Stimulated activated naive CD8-positive, alpha-beta T cell treated with anti-CD3 and anti-CD28 coated beads, Interleukin-15, Interleukin-2, amounts not matched to agents 100 ng/mL and 50 ng/mL, for 24 hours (primary cell): ENCODE measurements around the gene FLRT1.
A peak's percentile ranks its signal among the peaks of the same experiment; 100 is the strongest.

Experiments
- H3K27ac Mint-ChIP-seq: one replicate; pipeline ENCODE4 v1.8.0; 2021; ENCODE audit warnings: mild to moderate bottlenecking, mixed read lengths
- H3K27me3 Mint-ChIP-seq: one replicate; pipeline ENCODE4 v1.8.0; 2021; ENCODE audit warnings: mixed read lengths
- H3K36me3 Mint-ChIP-seq: one replicate; pipeline ENCODE4 v1.8.0; 2021; ENCODE audit warnings: low read depth, mixed read lengths
- H3K4me1 Mint-ChIP-seq: one replicate; pipeline ENCODE4 v1.8.0; 2021; ENCODE audit warnings: low read depth, mixed read lengths
- H3K4me3 Mint-ChIP-seq: one replicate; pipeline ENCODE4 v1.8.0; 2021; ENCODE audit warnings: mild to moderate bottlenecking, mixed read lengths
- H3K9me3 Mint-ChIP-seq: one replicate; pipeline ENCODE4 v1.8.0; 2021; ENCODE audit warnings: mixed read lengths

The FLRT1 gene

GRCh38 chr11:64059339-64060140 lies 23.8 kb downstream of the FLRT1 start:
- no peaks in the 10 kb centered on the region for H3K9me3 Mint-ChIP-seq
- no peak overlapping the region for H3K4me3 Mint-ChIP-seq
- H3K27ac Mint-ChIP-seq: no peak overlapping the region
- peaks cover 18% of the 10 kb centered on the region for H3K27me3 Mint-ChIP-seq
- peaks cover 10% of the 10 kb centered on the region for H3K4me1 Mint-ChIP-seq
- H3K36me3 Mint-ChIP-seq: no peaks in the 10 kb centered on the region

GRCh38 chr11:64060263-64060860 lies 24.6 kb downstream of the FLRT1 start:
- Mint-ChIP-seq H3K4me1 (peaks cover 10% of the 10 kb centered on the region), H3K4me3 (peak overlapping the region; percentile 62), H3K27ac (no peak overlapping the region), H3K27me3 (peaks cover 18% of the 10 kb centered on the region), H3K9me3 (no peaks in the 10 kb centered on the region), H3K36me3 (no peaks in the 10 kb centered on the region)

- Mint-ChIP-seq H3K36me3 (no peaks in the 10 kb centered on the region), H3K27ac (no peak overlapping the region), H3K27me3 (peaks cover 18% of the 10 kb centered on the region), H3K4me1 (peaks cover 10% of the 10 kb centered on the region), H3K4me3 (peak overlapping the region; percentile 73), H3K9me3 (no peaks in the 10 kb centered on the region)
Measured at GRCh38 chr11:64060861-64061444, 25.2 kb downstream of the FLRT1 start.

- Mint-ChIP-seq H3K27ac (no peak overlapping the region), H3K9me3 (no peaks in the 10 kb centered on the region), H3K4me3 (no peak overlapping the region), H3K27me3 (peaks cover 18% of the 10 kb centered on the region), H3K4me1 (peaks cover 10% of the 10 kb centered on the region), H3K36me3 (no peaks in the 10 kb centered on the region)
Measured at GRCh38 chr11:64062185-64063039, 26.7 kb downstream of the FLRT1 start.

- H3K27ac Mint-ChIP-seq: no peak overlapping the region
- H3K36me3 Mint-ChIP-seq: no peaks in the 10 kb centered on the region
- H3K9me3 Mint-ChIP-seq: no peaks in the 10 kb centered on the region
- peaks cover 18% of the 10 kb centered on the region for H3K27me3 Mint-ChIP-seq
- no peak overlapping the region for H3K4me3 Mint-ChIP-seq
- H3K4me1 Mint-ChIP-seq: peaks cover 10% of the 10 kb centered on the region
Measured at GRCh38 chr11:64063777-64064176, 28.0 kb downstream of the FLRT1 start.

GRCh38 chr11:64064374-64065140 lies 28.8 kb downstream of the FLRT1 start:
- H3K9me3 Mint-ChIP-seq: no peaks in the 10 kb centered on the region
- H3K36me3 Mint-ChIP-seq: no peaks in the 10 kb centered on the region
- no peak overlapping the region for H3K4me3 Mint-ChIP-seq
- peaks cover 10% of the 10 kb centered on the region for H3K4me1 Mint-ChIP-seq
- peaks cover 18% of the 10 kb centered on the region for H3K27me3 Mint-ChIP-seq
- no peak overlapping the region for H3K27ac Mint-ChIP-seq

- Mint-ChIP-seq H3K9me3 (no peaks in the 10 kb centered on the region), H3K4me1 (peaks cover 10% of the 10 kb centered on the region), H3K36me3 (no peaks in the 10 kb centered on the region), H3K27me3 (peaks cover 18% of the 10 kb centered on the region), H3K27ac (no peak overlapping the region), H3K4me3 (no peak overlapping the region)
Measured at GRCh38 chr11:64065141-64065465, 29.4 kb downstream of the FLRT1 start.

- no peak overlapping the region for H3K4me3 Mint-ChIP-seq
- H3K27me3 Mint-ChIP-seq: peaks cover 16% of the 10 kb centered on the region
- no peak overlapping the region for H3K27ac Mint-ChIP-seq
- peaks cover 7% of the 10 kb centered on the region for H3K4me1 Mint-ChIP-seq
- H3K36me3 Mint-ChIP-seq: no peaks in the 10 kb centered on the region
- H3K9me3 Mint-ChIP-seq: no peaks in the 10 kb centered on the region
Measured at GRCh38 chr11:64065712-64066111, 30.0 kb downstream of the FLRT1 start.

- Mint-ChIP-seq H3K4me1 (no peaks in the 10 kb centered on the region), H3K4me3 (no peak overlapping the region), H3K27ac (no peak overlapping the region), H3K27me3 (peaks cover 4% of the 10 kb centered on the region), H3K36me3 (no peaks in the 10 kb centered on the region), H3K9me3 (no peaks in the 10 kb centered on the region)
Measured at GRCh38 chr11:64067230-64067993, 31.7 kb downstream of the FLRT1 start.

- no peaks in the 10 kb centered on the region for H3K27me3 Mint-ChIP-seq
- no peaks in the 10 kb centered on the region for H3K4me1 Mint-ChIP-seq
- no peaks in the 10 kb centered on the region for H3K36me3 Mint-ChIP-seq
- no peak overlapping the region for H3K4me3 Mint-ChIP-seq
- no peaks in the 10 kb centered on the region for H3K9me3 Mint-ChIP-seq
- no peak overlapping the region for H3K27ac Mint-ChIP-seq
Measured at GRCh38 chr11:64068705-64069400, 33.1 kb downstream of the FLRT1 start.

GRCh38 chr11:64069401-64070313 lies 33.9 kb downstream of the FLRT1 start:
- Mint-ChIP-seq H3K9me3 (no peaks in the 10 kb centered on the region), H3K4me1 (no peaks in the 10 kb centered on the region), H3K36me3 (no peaks in the 10 kb centered on the region), H3K27me3 (no peaks in the 10 kb centered on the region), H3K4me3 (no peak overlapping the region), H3K27ac (no peak overlapping the region)

- no peaks in the 10 kb centered on the region for H3K27me3 Mint-ChIP-seq
- H3K4me1 Mint-ChIP-seq: no peaks in the 10 kb centered on the region
- H3K36me3 Mint-ChIP-seq: no peaks in the 10 kb centered on the region
- H3K4me3 Mint-ChIP-seq: no peak overlapping the region
- no peaks in the 10 kb centered on the region for H3K9me3 Mint-ChIP-seq
- no peak overlapping the region for H3K27ac Mint-ChIP-seq
Measured at GRCh38 chr11:64070314-64070681, 34.6 kb downstream of the FLRT1 start.

GRCh38 chr11:64071849-64072248 lies 36.1 kb downstream of the FLRT1 start:
- no peaks in the 10 kb centered on the region for H3K27me3 Mint-ChIP-seq
- H3K4me1 Mint-ChIP-seq: no peaks in the 10 kb centered on the region
- no peak overlapping the region for H3K4me3 Mint-ChIP-seq
- H3K9me3 Mint-ChIP-seq: no peaks in the 10 kb centered on the region
- no peak overlapping the region for H3K27ac Mint-ChIP-seq
- no peaks in the 10 kb centered on the region for H3K36me3 Mint-ChIP-seq
